GM12878 (cell line): ENCODE measurements around the gene KCNA5. TPM values are rescaled to one million over a fixed set of nuclear protein-coding genes. Genes with fewer than 3 reads are reported as not detected.

Experiments used
- ATAC-seq: fragments of 200-7000 bp; cut with Tn5 transposase; 3 replicates; pipeline ENCODE4 v1.9.1; 2020; ENCODE audit warnings: mild to moderate bottlenecking, moderate library complexity
- BruUV-seq: library from RNA; stranded (reverse); fragments of 400-500 nt; replicated peaks from 2 replicates; lab custom pipeline; 2021; lab: Mats Ljungman, UMichigan
- CTCF ChIA-PET: fragments of 300-600 bp; sonication (Branson Sonifier 250); formaldehyde crosslinking; extraction: SDS; loops from one replicate; lab custom pipeline; 2021; ENCODE audit warnings: inconsistent platforms; lab: Yijun Ruan, JAX
- POLR2A ChIA-PET: fragments of 350-600 bp; formaldehyde crosslinking; extraction: SDS; loops from one replicate; lab custom pipeline; 2021; ENCODE audit warnings: inconsistent platforms; lab: Charles Lee
- RAD21 ChIA-PET: fragments of 300-600 bp; sonication (Branson Sonifier 250); formaldehyde crosslinking; loops from one replicate; lab custom pipeline; 2023; ENCODE audit warnings: antibody characterized with exemption; ENCODE audit not compliant: unreplicated experiment; lab: Charles Lee
- SMC1A ChIA-PET: fragments of 300-600 bp; sonication (Branson Sonifier 250); formaldehyde crosslinking; loops from one replicate; lab custom pipeline; 2023; ENCODE audit not compliant: unreplicated experiment, uncharacterized antibody; lab: Charles Lee
- DNase-seq: peaks from one replicate; pipeline ENCODE4 v3.0.0-alpha.2; 2011; ENCODE audit warnings: low read depth, low spot score
- FAIRE-seq: peaks from 3 replicates; lab custom pipeline; 2011; peaks lifted over from hg19 to GRCh38; lab: Jason Lieb, UNC
- H2AFZ ChIP-seq: 2 replicates; pipeline ENCODE4 v1.6.0; 2011; ENCODE audit warnings: low read depth, low read length, control low read depth; ENCODE audit not compliant: control insufficient read depth
- H3K27ac ChIP-seq: 2 replicates; pipeline ENCODE4 v1.5.1; 2011; ENCODE audit warnings: control low read depth; ENCODE audit not compliant: control insufficient read depth, insufficient read depth
- H3K27me3 ChIP-seq, 2 experiments: replicated peaks in 1 of 2; 2 replicates each; pipeline versions ENCODE4 v1.6.0 to v1.6.1; 2011; ENCODE audit warnings: low read length in 1 of 2; ENCODE audit not compliant: control insufficient read depth in 2 of 2, insufficient read depth in 2 of 2
- H3K36me3 ChIP-seq, 2 experiments: 2 replicates each; pipeline ENCODE4 v1.5.1; 2011; ENCODE audit warnings: low read length in 1 of 2; ENCODE audit not compliant: control insufficient read depth in 2 of 2, insufficient read depth in 2 of 2
- H3K4me1 ChIP-seq: 2 replicates; pipeline ENCODE4 v1.6.1; 2011; ENCODE audit warnings: mild to moderate bottlenecking, low read length, moderate library complexity, mixed read lengths; ENCODE audit not compliant: control insufficient read depth, insufficient read depth
- H3K4me2 ChIP-seq: 2 replicates; pipeline ENCODE4 v1.6.0; 2011; ENCODE audit warnings: control low read depth; ENCODE audit not compliant: control insufficient read depth, insufficient read depth
- H3K4me3 ChIP-seq: fragments of 200-600 bp; sonication (generic); 2 replicates; pipeline ENCODE4 v1.5.1; 2016
- H3K79me2 ChIP-seq: 2 replicates; pipeline ENCODE4 v1.6.0; 2011; ENCODE audit warnings: low read length; ENCODE audit not compliant: control insufficient read depth, insufficient read depth
- H3K9ac ChIP-seq: 2 replicates; pipeline ENCODE4 v1.8.0; 2011; ENCODE audit warnings: low read length, control low read depth, mixed read lengths; ENCODE audit not compliant: control insufficient read depth, insufficient read depth
- H3K9me3 ChIP-seq: replicated peaks from 3 replicates; pipeline ENCODE4 v1.5.1; 2011; ENCODE audit warnings: mild to moderate bottlenecking, low read length; ENCODE audit not compliant: control insufficient read depth, insufficient read depth
- H4K20me1 ChIP-seq: 2 replicates; pipeline ENCODE4 v1.6.0; 2011; ENCODE audit not compliant: control insufficient read depth, insufficient read depth
- BACH1 ChIP-seq: fragments of 450-650 bp; IDR thresholded peaks from 2 replicates; pipeline ENCODE4 v1.6.1; 2017; ENCODE audit warnings: mild to moderate bottlenecking, borderline replicate concordance
- CREB1 ChIP-seq: IDR thresholded peaks from 2 replicates; pipeline ENCODE4 v1.6.1; 2012; ENCODE audit warnings: low read depth, mild to moderate bottlenecking, inconsistent platforms
- CREM ChIP-seq: IDR thresholded peaks from 2 replicates; pipeline ENCODE4 v1.6.1; 2014; ENCODE audit warnings: antibody characterized with exemption, low read depth
- EED ChIP-seq: sonication (generic); IDR thresholded peaks from 2 replicates; pipeline ENCODE4 v1.6.1; 2016; ENCODE audit warnings: antibody characterized with exemption, low read depth
- ETV6 ChIP-seq, 2 experiments: fragments of 450-650 bp in 1 of 2; IDR thresholded peaks in 1 of 2; conservative IDR thresholded peaks in 1 of 2; 2 replicates each; pipeline ENCODE4 v1.6.1; 2014; ENCODE audit warnings: antibody characterized with exemption in 1 of 2, borderline replicate concordance in 1 of 2, low read depth in 1 of 2, mild to moderate bottlenecking in 1 of 2, moderate library complexity in 1 of 2
- HCFC1 ChIP-seq: fragments of 150-350 bp; IDR thresholded peaks from 2 replicates; pipeline ENCODE4 v1.6.1; 2014; ENCODE audit warnings: low read length
- JUNB ChIP-seq: IDR thresholded peaks from 2 replicates; pipeline ENCODE4 v1.6.1; 2016; ENCODE audit warnings: antibody characterized with exemption, mild to moderate bottlenecking
- RUNX3 ChIP-seq: IDR thresholded peaks from 2 replicates; pipeline ENCODE4 v1.6.1; 2012; ENCODE audit warnings: low read length, inconsistent platforms
- TCF7 ChIP-seq: IDR thresholded peaks from 2 replicates; pipeline ENCODE4 v1.6.1; 2014; ENCODE audit warnings: antibody characterized with exemption, borderline replicate concordance
- YY1 ChIP-seq: IDR thresholded peaks from 2 replicates; pipeline ENCODE4 v1.6.1; 2011; ENCODE audit warnings: low read depth, mild to moderate bottlenecking, low read length
- WGBS: methylation state at CpG from one replicate; pipeline ENCODE4 v1.1.6; 2016; ENCODE audit warnings: low lambda C conversion rate; ENCODE audit not compliant: insufficient replicate concordance, insufficient coverage; ENCODE audit errors: missing lambda C conversion rate; 5-methylcytosine and 5-hydroxymethylcytosine counted together
- in situ Hi-C: fragments of 300-500 bp; cut with MboI; formaldehyde crosslinking; loops from 9 replicates; pipeline ENCODE4 v1.14.3; 2018; ENCODE audit warnings: mixed read lengths
- intact Hi-C: fragments of 100-400 bp; cut with micrococcal nuclease; formaldehyde crosslinking; loops from one replicate; pipeline ENCODE4 v1.14.2; 2022; ENCODE audit not compliant: unreplicated experiment
- polyA plus RNA-seq, 11 experiments: library from polyadenylated mRNA; depleted of rRNA in 4 of 11; unstranded in 6 of 11; stranded (reverse) in 5 of 11; fragments of >200 nt; fragmentation: Nextera tagmentation in 4 of 11; fragmentation: Illumina TruSeq in 1 of 11; extraction: Ambion mirVana in 4 of 11; extraction: Trizol in 1 of 11; gene quantifications; 1 replicate in 1 of 11; 2 replicates in 10 of 11; pipeline versions ENCODE4 v1.2.1 to v1.2.3, GENCODE V29; 2011 to 2016; ENCODE audit warnings: inconsistent platforms in 2 of 11, missing spikeins in 2 of 11, low read depth in 1 of 11
- total RNA-seq, 4 experiments: library from RNA; depleted of rRNA in 3 of 4; stranded (reverse); fragments of >200 nt in 3 of 4; fragmentation: Illumina TruSeq in 1 of 4; extraction: Trizol in 1 of 4; gene quantifications; 2 replicates each; pipeline versions ENCODE4 v1.2.1 to v1.2.3, GENCODE V29; 2013 to 2021
- TF ChIP-seq, protein P1 (sequence below): IDR thresholded peaks from 2 replicates; pipeline ENCODE4 v1.6.1; 2012; ENCODE audit warnings: low read depth, low read length, improper control_type of control experiment

The KCNA5 gene
- total and polyA plus RNA-seq, 10 of the 15 experiments (the other 5 are each of a cell fraction or from before 2014, with no cell fraction given), result 0.11 to 0.56 (median 0.19) TPM; not detected in 4

DNA sequence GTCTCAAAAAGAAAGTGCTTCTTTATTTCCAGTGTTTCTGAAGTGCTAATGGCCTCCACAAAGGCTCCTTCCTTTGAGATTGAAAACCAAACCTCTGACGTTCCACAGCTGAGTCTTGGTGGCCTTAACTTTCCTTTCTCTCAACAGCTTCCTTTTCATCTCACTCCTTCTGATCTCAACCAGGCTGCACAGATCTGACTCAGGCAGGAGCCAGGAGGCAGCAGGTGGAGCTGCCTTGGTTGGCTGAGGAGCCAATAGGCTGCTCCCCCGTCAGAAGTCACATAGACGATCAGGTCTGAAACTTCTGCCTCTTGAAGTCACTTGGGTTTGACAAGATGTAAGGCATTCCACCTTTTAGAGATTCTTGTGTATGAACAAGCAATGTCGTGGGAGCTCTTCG lies 9.1 kb upstream of the KCNA5 start:
- ChIA-PET CTCF (interaction anchor here (1.2 kb wide), 1 partner anchor 13 kb away, joined by 3 read pairs; no protein-coding TSS in a partner anchor), POLR2A (no interaction called here)
- 37% methylated on average over 5 of the region's 5 CpGs for WGBS

More for the DNA sequence above, 9.1 kb upstream of the KCNA5 start:
- FAIRE-seq (no peak), DNase-seq (no peak), ATAC-seq (peak; percentile 46; the same call in 2 of the 3 replicates)
- H3K9me3 ChIP-seq, result no peaks in the 10 kb centered on the region
- H3K36me3 ChIP-seq, result no peaks in the 10 kb centered on the region
- SMC1A ChIA-PET, result no interaction called here
- no peak overlapping the region for H3K27ac ChIP-seq
- RAD21 ChIA-PET, result no interaction called here
- no TSS peak for BruUV-seq
- H3K4me3 ChIP-seq, result no peak overlapping the region
- in situ Hi-C loops, result no loop called here
- H4K20me1 ChIP-seq, result no peaks in the 10 kb centered on the region
- intact Hi-C loops, result no loop called here
- no peak for TF ChIP-seq ETV6 (conservative IDR thresholded peaks at IDR 0.05 in 1 of 2, IDR thresholded peaks at IDR 0.05 in 1 of 2; ENCODE audit: borderline replicate concordance in 1 of 2, low read depth in 1 of 2)
- TF ChIP-seq EED, result peak; percentile 46; the same call in 1 of the 2 replicates
- no peak for TF ChIP-seq BACH1
- TF ChIP-seq TCF7, result peak; percentile 50; the same call in 1 of the 2 replicates
- TF ChIP-seq YY1, result peak; percentile 39; the same call in 1 of the 2 replicates
- TF ChIP-seq CREM, result peak; percentile 23; the same call in 1 of the 2 replicates
- peak; percentile 24; the same call in 1 of the 2 replicates for TF ChIP-seq CREB1
- TF ChIP-seq RUNX3, result 0 out of 2 replicates have a peak, but pooled peaks have one; percentile 12
- no peak for TF ChIP-seq HCFC1
- TF ChIP-seq, protein P1, sequence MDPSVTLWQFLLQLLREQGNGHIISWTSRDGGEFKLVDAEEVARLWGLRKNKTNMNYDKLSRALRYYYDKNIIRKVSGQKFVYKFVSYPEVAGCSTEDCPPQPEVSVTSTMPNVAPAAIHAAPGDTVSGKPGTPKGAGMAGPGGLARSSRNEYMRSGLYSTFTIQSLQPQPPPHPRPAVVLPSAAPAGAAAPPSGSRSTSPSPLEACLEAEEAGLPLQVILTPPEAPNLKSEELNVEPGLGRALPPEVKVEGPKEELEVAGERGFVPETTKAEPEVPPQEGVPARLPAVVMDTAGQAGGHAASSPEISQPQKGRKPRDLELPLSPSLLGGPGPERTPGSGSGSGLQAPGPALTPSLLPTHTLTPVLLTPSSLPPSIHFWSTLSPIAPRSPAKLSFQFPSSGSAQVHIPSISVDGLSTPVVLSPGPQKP, result no peak
- peak; percentile 52 for TF ChIP-seq JUNB
- no peak overlapping the region for H3K9ac ChIP-seq
- peak overlapping the region; percentile 18; the same call in 1 of the 2 replicates for H2AFZ ChIP-seq
- peaks cover 5% of the 10 kb centered on the region; the same call in 1 of the 2 replicates for H3K4me1 ChIP-seq
- no peaks in the 10 kb centered on the region for H3K79me2 ChIP-seq
- 0 out of 4 replicates have a peak, but pooled peaks cover 0 to 1% of the 10 kb centered on the region in 2 experiments for H3K27me3 ChIP-seq
- peak overlapping the region; percentile 22; the same call in 1 of the 2 replicates for H3K4me2 ChIP-seq
